WTC11 (cell line): ENCODE results near the gene CNTFR. TPM values are rescaled to one million over a fixed set of nuclear protein-coding genes. Genes with fewer than 3 reads are reported as not detected.
"Not testable (repeated sequence)": the region's sequence is repeated elsewhere in the genome, so short reads cannot be mapped to it uniquely, and the experiment has no call there.

Experiments used
- ATAC-seq: fragments of 200-7000 bp; cut with Tn5 transposase; 2 replicates; pipeline ENCODE4 v1.10.0; 2021; ENCODE audit warnings: mild to moderate bottlenecking, moderate library complexity
- CTCF ChIA-PET: fragments of 300-600 bp; sonication (Branson Sonifier 250); formaldehyde crosslinking; loops from one replicate; lab custom pipeline; 2021; ENCODE audit warnings: antibody characterized with exemption; lab: Charles Lee
- POLR2A ChIA-PET: fragments of 350-600 bp; sonication (Branson Sonifier 250); formaldehyde crosslinking; loops from one replicate; lab custom pipeline; 2021; ENCODE audit warnings: antibody characterized with exemption; lab: Charles Lee
- DNase-seq: peaks from one replicate; pipeline ENCODE4 v3.0.0; 2021; ENCODE audit warnings: low spot score
- H3K27ac Mint-ChIP-seq: 2 replicates; pipeline ENCODE4 v1.8.0; 2021; ENCODE audit warnings: mixed read lengths
- H3K27me3 Mint-ChIP-seq: 2 replicates; pipeline ENCODE4 v1.8.0; 2021; ENCODE audit warnings: low read depth, mild to moderate bottlenecking, moderate library complexity, mixed read lengths
- H3K36me3 Mint-ChIP-seq: 2 replicates; pipeline ENCODE4 v1.8.0; 2021; ENCODE audit warnings: mixed read lengths
- H3K4me1 Mint-ChIP-seq: 2 replicates; pipeline ENCODE4 v1.8.0; 2022; ENCODE audit warnings: mixed read lengths
- H3K4me3 Mint-ChIP-seq: 2 replicates; pipeline ENCODE4 v1.8.0; 2021; ENCODE audit warnings: mild to moderate bottlenecking, moderate library complexity, mixed read lengths
- H3K9me3 Mint-ChIP-seq: 2 replicates; pipeline ENCODE4 v1.8.0; 2021; ENCODE audit warnings: mixed read lengths
- ARID4B ChIP-seq: sonication (generic); formaldehyde crosslinking; IDR thresholded peaks from 2 replicates; pipeline ENCODE4 v1.8.0; 2023; ENCODE audit warnings: missing genetic modification reagents, mild to moderate bottlenecking, borderline replicate concordance
- CREB1 ChIP-seq: sonication (generic); formaldehyde crosslinking; IDR thresholded peaks from 2 replicates; pipeline ENCODE4 v1.8.0; 2023; ENCODE audit warnings: mild to moderate bottlenecking, missing genetic modification reagents
- CTCF ChIP-seq: fragments of 200-600 bp; IDR thresholded peaks from 2 replicates; pipeline ENCODE4 v1.8.0; 2022; ENCODE audit warnings: antibody characterized with exemption
- ELF4 ChIP-seq: sonication (generic); formaldehyde crosslinking; IDR thresholded peaks from 2 replicates; pipeline ENCODE4 v1.8.1; 2022; ENCODE audit warnings: low read depth, mild to moderate bottlenecking, moderate library complexity, missing genetic modification reagents
- EMX1 ChIP-seq: fragments of 250-450 bp; sonication (Bioruptor Pico); IDR thresholded peaks from 2 replicates; pipeline ENCODE4 v1.8.0; 2021; ENCODE audit warnings: mild to moderate bottlenecking
- FOXJ3 ChIP-seq: sonication (generic); formaldehyde crosslinking; IDR thresholded peaks from 2 replicates; pipeline ENCODE4 v1.9.0; 2021; ENCODE audit warnings: missing genetic modification reagents, mild to moderate bottlenecking, borderline replicate concordance
- GRHL2 ChIP-seq: fragments of 250-450 bp; sonication (Bioruptor Pico); IDR thresholded peaks from 2 replicates; pipeline ENCODE4 v1.8.0; 2022; ENCODE audit warnings: mild to moderate bottlenecking, moderate library complexity; ENCODE audit not compliant: insufficient replicate concordance, severe bottlenecking
- GTF2I ChIP-seq: fragments of 250-450 bp; sonication (Bioruptor Pico); conservative IDR thresholded peaks from 2 replicates; pipeline ENCODE4 v1.4.0; 2021; ENCODE audit warnings: mild to moderate bottlenecking
- NFE2L1 ChIP-seq: sonication (generic); formaldehyde crosslinking; IDR thresholded peaks from 2 replicates; pipeline ENCODE4 v1.8.1; 2023; ENCODE audit warnings: missing genetic modification reagents
- NR3C1 ChIP-seq: sonication (generic); formaldehyde crosslinking; conservative IDR thresholded peaks from 2 replicates; pipeline ENCODE4 v1.8.1; 2023; ENCODE audit warnings: low read depth, mild to moderate bottlenecking, missing genetic modification reagents
- RORB ChIP-seq: fragments of 250-450 bp; sonication (Bioruptor Pico); IDR thresholded peaks from 2 replicates; pipeline ENCODE4 v1.9.0; 2021; ENCODE audit warnings: mild to moderate bottlenecking
- SMAD3 ChIP-seq: sonication (generic); formaldehyde crosslinking; IDR thresholded peaks from 2 replicates; pipeline ENCODE4 v1.8.0; 2022; ENCODE audit warnings: missing genetic modification reagents, mild to moderate bottlenecking, borderline replicate concordance
- SMAD4 ChIP-seq: sonication (generic); formaldehyde crosslinking; IDR thresholded peaks from 2 replicates; pipeline ENCODE4 v1.8.0; 2022; ENCODE audit warnings: mild to moderate bottlenecking, missing genetic modification reagents
- TEAD1 ChIP-seq: sonication (generic); formaldehyde crosslinking; IDR thresholded peaks from 2 replicates; pipeline ENCODE4 v1.8.0; 2022; ENCODE audit warnings: mild to moderate bottlenecking, missing genetic modification reagents
- TEAD4 ChIP-seq: sonication (generic); formaldehyde crosslinking; IDR thresholded peaks from 2 replicates; pipeline ENCODE4 v1.8.0; 2022; ENCODE audit warnings: mild to moderate bottlenecking, missing genetic modification reagents
- ZBTB21 ChIP-seq: sonication (generic); formaldehyde crosslinking; IDR thresholded peaks from 2 replicates; pipeline ENCODE4 v1.8.1; 2023; ENCODE audit warnings: mild to moderate bottlenecking, missing genetic modification reagents, borderline replicate concordance
- ZNF121 ChIP-seq: sonication (generic); formaldehyde crosslinking; IDR thresholded peaks from 2 replicates; pipeline ENCODE4 v1.8.0; 2023; ENCODE audit warnings: missing genetic modification reagents
- ZNF232 ChIP-seq: sonication (generic); formaldehyde crosslinking; IDR thresholded peaks from 2 replicates; pipeline ENCODE4 v1.8.0; 2022; ENCODE audit warnings: mild to moderate bottlenecking, missing genetic modification reagents
- ZNF317 ChIP-seq: sonication (generic); formaldehyde crosslinking; IDR thresholded peaks from 2 replicates; pipeline ENCODE4 v1.8.1; 2023; ENCODE audit warnings: low read depth, mild to moderate bottlenecking, moderate library complexity, missing genetic modification reagents, borderline replicate concordance
- ZNF396 ChIP-seq: fragments of 250-450 bp; sonication (Bioruptor Pico); IDR thresholded peaks from 2 replicates; pipeline ENCODE4 v1.8.0; 2021; ENCODE audit warnings: mild to moderate bottlenecking, moderate library complexity, borderline replicate concordance
- ZNF416 ChIP-seq: fragments of 250-450 bp; sonication (Bioruptor Pico); IDR thresholded peaks from 2 replicates; pipeline ENCODE4 v1.9.0; 2021; ENCODE audit warnings: mild to moderate bottlenecking, inconsistent platforms
- ZNF423 ChIP-seq: fragments of 250-450 bp; sonication (Bioruptor Pico); IDR thresholded peaks from 2 replicates; pipeline ENCODE4 v2.1.2; 2022; ENCODE audit warnings: mild to moderate bottlenecking, moderate library complexity
- total RNA-seq: library from RNA; stranded (reverse); gene quantifications from 3 replicates; pipeline ENCODE4 v1.2.3, GENCODE V29; 2021
- TF ChIP-seq, protein P1 (sequence below): sonication (generic); formaldehyde crosslinking; IDR thresholded peaks from 2 replicates; pipeline ENCODE4 v1.8.1; 2023; ENCODE audit warnings: mild to moderate bottlenecking, missing genetic modification reagents

The CNTFR gene
- total RNA-seq, 1 experiment from 2014 or later, result 18.0 TPM

- TF ChIP-seq ARID4B (CRISPR knock-in tag) (no peak), CTCF (no peak), NR3C1 (CRISPR knock-in tag) (no peak), SMAD4 (CRISPR knock-in tag) (no peak), RORB (CRISPR knock-in tag) (no peak)
Measured at GRCh38 chr9:34536685-34537084, 52.8 kb downstream of the CNTFR start (continued).

- CTCF ChIA-PET, result interaction anchor here (0.6 kb wide), 2 partner anchors 22 to 104 kb away, joined by 3 to 5 read pairs; no protein-coding TSS in a partner anchor
- H3K4me1 Mint-ChIP-seq, H3K4me3 Mint-ChIP-seq, DNase-seq, H3K27ac Mint-ChIP-seq, POLR2A ChIA-PET, ATAC-seq: not testable (repeated sequence)
- H3K27me3 Mint-ChIP-seq, result peaks cover 64% of the 10 kb centered on the region
- peaks cover 28% of the 10 kb centered on the region for H3K9me3 Mint-ChIP-seq
- H3K36me3 Mint-ChIP-seq, result peaks cover 11% of the 10 kb centered on the region
Measured at GRCh38 chr9:34532041-34532440, 57.5 kb downstream of the CNTFR start.

GRCh38 chr9:34526026-34526425 is 63.5 kb downstream of the CNTFR start:
- ChIA-PET CTCF (interaction anchor here (1.0 kb wide), 1 partner anchor 22 kb away, joined by 3 read pairs; no protein-coding TSS in a partner anchor), POLR2A (no interaction called here)
- Mint-ChIP-seq H3K4me3 (no peak overlapping the region), H3K36me3 (peaks cover 3% of the 10 kb centered on the region; the same call in 1 of the 2 replicates), H3K27me3 (peaks cover 71% of the 10 kb centered on the region), H3K27ac (no peak overlapping the region), H3K9me3 (peaks cover 3% of the 10 kb centered on the region), H3K4me1 (peaks cover 16% of the 10 kb centered on the region)
- ATAC-seq (no peak), DNase-seq (no peak)
- no peak for TF ChIP-seq TEAD4
- TF ChIP-seq ZBTB21 (CRISPR knock-in tag), result no peak
- no peak for TF ChIP-seq ZNF121
- no peak for TF ChIP-seq ZNF232 (CRISPR knock-in tag)
- no peak for TF ChIP-seq ZNF423 (CRISPR knock-in tag)
- no peak for TF ChIP-seq SMAD3 (CRISPR knock-in tag)
- TF ChIP-seq ARID4B (CRISPR knock-in tag), result no peak
- no peak for TF ChIP-seq GTF2I (CRISPR knock-in tag)
- TF ChIP-seq TEAD1 (CRISPR knock-in tag), result no peak
- no peak for TF ChIP-seq ZNF396 (CRISPR knock-in tag)
- TF ChIP-seq NFE2L1 (CRISPR knock-in tag), result no peak
- TF ChIP-seq, protein P1, sequence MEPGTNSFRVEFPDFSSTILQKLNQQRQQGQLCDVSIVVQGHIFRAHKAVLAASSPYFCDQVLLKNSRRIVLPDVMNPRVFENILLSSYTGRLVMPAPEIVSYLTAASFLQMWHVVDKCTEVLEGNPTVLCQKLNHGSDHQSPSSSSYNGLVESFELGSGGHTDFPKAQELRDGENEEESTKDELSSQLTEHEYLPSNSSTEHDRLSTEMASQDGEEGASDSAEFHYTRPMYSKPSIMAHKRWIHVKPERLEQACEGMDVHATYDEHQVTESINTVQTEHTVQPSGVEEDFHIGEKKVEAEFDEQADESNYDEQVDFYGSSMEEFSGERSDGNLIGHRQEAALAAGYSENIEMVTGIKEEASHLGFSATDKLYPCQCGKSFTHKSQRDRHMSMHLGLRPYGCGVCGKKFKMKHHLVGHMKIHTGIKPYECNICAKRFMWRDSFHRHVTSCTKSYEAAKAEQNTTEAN (CRISPR knock-in tag), result no peak
- TF ChIP-seq EMX1 (CRISPR knock-in tag), result no peak
- TF ChIP-seq FOXJ3 (CRISPR knock-in tag), result no peak
- TF ChIP-seq CREB1 (CRISPR knock-in tag), result no peak
- TF ChIP-seq ZNF317 (CRISPR knock-in tag), result no peak
- TF ChIP-seq ELF4 (CRISPR knock-in tag), result no peak
- TF ChIP-seq GRHL2 (CRISPR knock-in tag), result no peak
- TF ChIP-seq ZNF416 (CRISPR knock-in tag), result no peak
